GM12864 (cell line): Measurements from ENCODE around the gene AHNAK2.

ENCODE experiments used
- DNase-seq: peaks from one replicate; pipeline ENCODE4 v3.0.0-alpha.2; 2011; ENCODE audit warnings: low read depth
- H3K4me3 ChIP-seq: 2 replicates; pipeline ENCODE4 v1.5.1; 2011; ENCODE audit warnings: mild to moderate bottlenecking, low read depth, low read length, control low read depth
- TF ChIP-seq, protein P1 (sequence below): IDR thresholded peaks from 2 replicates; pipeline ENCODE4 v1.5.1; 2011; ENCODE audit warnings: low read depth, mild to moderate bottlenecking, moderate library complexity, low read length, control low read depth, inconsistent platforms; ENCODE audit errors: missing control alignments

AHNAK2 gene

DNA sequence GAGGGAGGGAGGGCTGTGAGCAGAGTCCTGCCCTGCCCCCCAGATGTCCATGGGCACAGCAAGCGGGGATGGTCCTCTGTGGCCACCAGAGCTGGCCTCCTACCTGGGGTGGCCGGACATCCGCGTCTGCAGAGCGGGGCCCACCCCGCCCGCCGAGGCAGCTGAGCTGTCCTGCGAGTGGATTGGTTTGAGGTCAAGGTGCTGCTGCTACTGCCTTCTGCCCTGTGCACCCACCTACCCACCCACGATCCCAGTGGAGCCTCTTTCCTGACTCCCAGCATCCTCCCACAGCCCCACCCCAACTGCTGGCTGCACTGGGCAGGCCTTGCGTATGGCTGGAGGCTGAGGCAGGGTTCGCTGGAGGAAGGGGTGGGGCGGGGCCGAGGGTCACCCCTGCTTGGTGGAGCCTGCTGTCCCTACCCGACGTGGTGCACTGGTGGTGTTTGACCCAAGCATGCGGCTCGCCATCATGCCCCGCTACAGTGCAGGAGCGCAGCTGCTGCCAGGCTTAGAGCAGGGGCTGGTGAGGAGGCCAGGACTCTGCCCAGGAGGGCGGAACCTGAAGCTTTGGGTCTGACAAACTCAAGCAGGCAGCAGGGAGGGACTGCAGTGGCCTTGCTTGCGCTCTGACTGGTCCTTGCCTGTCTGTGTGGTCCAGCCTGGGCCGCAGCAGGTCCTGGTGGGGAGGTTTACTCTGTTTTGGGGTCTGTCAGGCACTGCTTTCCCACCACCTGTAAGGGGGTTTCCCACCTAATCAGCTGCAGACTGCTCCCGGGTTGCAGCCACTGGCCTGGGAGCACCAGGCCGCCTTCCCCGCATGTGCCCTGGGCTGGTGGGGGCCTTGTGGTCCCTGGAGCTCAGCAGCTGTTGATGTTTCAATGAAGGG is 89.4 kb downstream of the AHNAK2 start:
- DNase-seq, result no peak
- TF ChIP-seq, protein P1, sequence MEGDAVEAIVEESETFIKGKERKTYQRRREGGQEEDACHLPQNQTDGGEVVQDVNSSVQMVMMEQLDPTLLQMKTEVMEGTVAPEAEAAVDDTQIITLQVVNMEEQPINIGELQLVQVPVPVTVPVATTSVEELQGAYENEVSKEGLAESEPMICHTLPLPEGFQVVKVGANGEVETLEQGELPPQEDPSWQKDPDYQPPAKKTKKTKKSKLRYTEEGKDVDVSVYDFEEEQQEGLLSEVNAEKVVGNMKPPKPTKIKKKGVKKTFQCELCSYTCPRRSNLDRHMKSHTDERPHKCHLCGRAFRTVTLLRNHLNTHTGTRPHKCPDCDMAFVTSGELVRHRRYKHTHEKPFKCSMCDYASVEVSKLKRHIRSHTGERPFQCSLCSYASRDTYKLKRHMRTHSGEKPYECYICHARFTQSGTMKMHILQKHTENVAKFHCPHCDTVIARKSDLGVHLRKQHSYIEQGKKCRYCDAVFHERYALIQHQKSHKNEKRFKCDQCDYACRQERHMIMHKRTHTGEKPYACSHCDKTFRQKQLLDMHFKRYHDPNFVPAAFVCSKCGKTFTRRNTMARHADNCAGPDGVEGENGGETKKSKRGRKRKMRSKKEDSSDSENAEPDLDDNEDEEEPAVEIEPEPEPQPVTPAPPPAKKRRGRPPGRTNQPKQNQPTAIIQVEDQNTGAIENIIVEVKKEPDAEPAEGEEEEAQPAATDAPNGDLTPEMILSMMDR, result no peak
- H3K4me3 ChIP-seq, result no peak overlapping the region

DNA sequence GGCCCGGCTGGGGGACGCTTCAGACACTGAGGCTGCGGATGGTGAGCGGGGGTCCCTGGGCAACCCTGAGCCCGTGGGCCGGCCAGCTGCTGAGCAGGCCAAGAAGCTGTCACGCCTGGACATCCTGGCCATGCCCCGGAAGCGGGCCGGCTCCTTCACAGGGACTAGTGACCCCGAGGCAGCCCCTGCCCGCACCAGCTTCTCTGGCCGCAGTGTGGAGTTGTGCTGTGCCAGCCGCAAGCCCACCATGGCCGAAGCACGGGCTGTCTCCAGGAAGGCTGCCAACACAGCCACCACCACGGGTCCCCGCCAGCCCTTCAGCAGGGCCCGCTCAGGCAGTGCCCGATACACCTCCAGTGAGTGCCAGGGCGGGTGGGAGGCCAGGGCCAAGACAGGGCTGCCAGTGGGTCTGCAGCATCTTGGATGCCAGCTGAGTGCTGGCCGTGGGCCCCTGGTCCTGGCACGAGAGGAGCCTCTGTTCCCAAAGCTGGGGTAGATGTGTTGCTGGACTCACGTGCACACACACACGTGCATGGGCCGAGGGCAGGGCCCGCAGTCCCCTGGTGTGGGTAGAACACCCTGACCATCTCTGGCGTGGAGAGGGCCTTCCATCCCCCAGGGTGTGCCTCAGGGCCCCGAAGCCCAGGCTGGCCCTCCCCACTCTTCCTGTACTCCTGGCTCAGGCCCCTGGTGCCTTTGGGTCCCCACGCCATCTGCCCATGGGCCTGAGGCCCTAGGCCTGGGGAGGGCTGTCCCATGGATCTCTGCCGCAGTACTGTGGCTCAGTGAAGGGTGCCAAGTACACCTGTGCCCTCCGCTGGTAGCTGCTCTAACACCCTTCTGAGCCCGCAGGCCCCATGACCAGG is 90.3 kb downstream of the AHNAK2 start:
- TF ChIP-seq, protein P1, result no peak
- H3K4me3 ChIP-seq, result no peak overlapping the region
- no peak for DNase-seq
